Right atrium auricular region (tissue), 2 donors: Measurements from ENCODE around the gene WDR18. TPM values are rescaled to one million over a fixed set of nuclear protein-coding genes. Genes with fewer than 3 reads are reported as not detected.

ENCODE experiments used
- DNase-seq: peaks from one replicate; pipeline ENCODE4 v3.0.0-alpha.2; 2019; ENCODE audit warnings: low spot score
- H3K27ac ChIP-seq, 2 donors: fragments of 200-600 bp; sonication (generic); 1 replicate in 1 of 2; 2 replicates in 1 of 2; pipeline ENCODE4 v1.5.1; 2016 to 2019
- H3K27me3 ChIP-seq, 2 donors: fragments of 200-600 bp; sonication (generic); one replicate each; pipeline versions ENCODE4 v1.5.1 to v1.6.0; 2017 to 2019
- H3K36me3 ChIP-seq: fragments of 200-600 bp; sonication (generic); one replicate; pipeline ENCODE4 v1.5.1; 2016
- H3K4me1 ChIP-seq, 2 donors: fragments of 200-600 bp; sonication (generic); one replicate each; pipeline versions ENCODE4 v1.5.1 to v1.6.0; 2017 to 2019
- H3K4me3 ChIP-seq, 2 donors: fragments of 200-600 bp; sonication (generic); 1 replicate in 1 of 2; 2 replicates in 1 of 2; pipeline ENCODE4 v1.5.1; 2017 to 2019; ENCODE audit warnings: mild to moderate bottlenecking in 1 of 2, moderate library complexity in 1 of 2
- H3K9me3 ChIP-seq, 2 donors: fragments of 200-600 bp; sonication (generic); one replicate each; pipeline ENCODE4 v1.5.1; 2019
- total RNA-seq, 2 donors: library from RNA; depleted of rRNA; stranded (reverse); fragments of >200 nt; gene quantifications; one replicate each; pipeline ENCODE4 v1.1.0, GENCODE V29; 2016
- TF ChIP-seq, protein P1 (sequence below), 2 donors: fragments of 200-600 bp; sonication (generic); IDR thresholded peaks; one replicate each; pipeline ENCODE4 v1.5.1; 2019; ENCODE audit warnings: antibody characterized with exemption in 2 of 2

The WDR18 gene
- total RNA-seq, 2 donors from 2014 or later, result 13.3 to 24.9 TPM

GRCh38 chr19:988081-988480 is 3.9 kb downstream of the WDR18 start:
- Histone ChIP-seq H3K9me3 (no peaks in the 10 kb centered on the region), H3K36me3 (peaks cover 23% of the 10 kb centered on the region), H3K27ac (no peak overlapping the region), H3K27me3 (no peaks in the 10 kb centered on the region), H3K4me3 (no peak overlapping the region), H3K4me1 (peaks cover 0 to 17% of the 10 kb centered on the region in 2 donors)
- TF ChIP-seq, protein P1, sequence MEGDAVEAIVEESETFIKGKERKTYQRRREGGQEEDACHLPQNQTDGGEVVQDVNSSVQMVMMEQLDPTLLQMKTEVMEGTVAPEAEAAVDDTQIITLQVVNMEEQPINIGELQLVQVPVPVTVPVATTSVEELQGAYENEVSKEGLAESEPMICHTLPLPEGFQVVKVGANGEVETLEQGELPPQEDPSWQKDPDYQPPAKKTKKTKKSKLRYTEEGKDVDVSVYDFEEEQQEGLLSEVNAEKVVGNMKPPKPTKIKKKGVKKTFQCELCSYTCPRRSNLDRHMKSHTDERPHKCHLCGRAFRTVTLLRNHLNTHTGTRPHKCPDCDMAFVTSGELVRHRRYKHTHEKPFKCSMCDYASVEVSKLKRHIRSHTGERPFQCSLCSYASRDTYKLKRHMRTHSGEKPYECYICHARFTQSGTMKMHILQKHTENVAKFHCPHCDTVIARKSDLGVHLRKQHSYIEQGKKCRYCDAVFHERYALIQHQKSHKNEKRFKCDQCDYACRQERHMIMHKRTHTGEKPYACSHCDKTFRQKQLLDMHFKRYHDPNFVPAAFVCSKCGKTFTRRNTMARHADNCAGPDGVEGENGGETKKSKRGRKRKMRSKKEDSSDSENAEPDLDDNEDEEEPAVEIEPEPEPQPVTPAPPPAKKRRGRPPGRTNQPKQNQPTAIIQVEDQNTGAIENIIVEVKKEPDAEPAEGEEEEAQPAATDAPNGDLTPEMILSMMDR (IDR thresholded peaks at IDR 0.05), result no peak
- DNase-seq, result no peak

GRCh38 chr19:988510-988909 is 4.4 kb downstream of the WDR18 start:
- Histone ChIP-seq H3K9me3 (no peaks in the 10 kb centered on the region), H3K4me3 (no peak overlapping the region), H3K27ac (no peak overlapping the region), H3K36me3 (peaks cover 23% of the 10 kb centered on the region), H3K4me1 (peaks cover 0 to 13% of the 10 kb centered on the region in 2 donors), H3K27me3 (no peaks in the 10 kb centered on the region)
- DNase-seq, result no peak
- TF ChIP-seq, protein P1 (IDR thresholded peaks at IDR 0.05), result no peak

DNA sequence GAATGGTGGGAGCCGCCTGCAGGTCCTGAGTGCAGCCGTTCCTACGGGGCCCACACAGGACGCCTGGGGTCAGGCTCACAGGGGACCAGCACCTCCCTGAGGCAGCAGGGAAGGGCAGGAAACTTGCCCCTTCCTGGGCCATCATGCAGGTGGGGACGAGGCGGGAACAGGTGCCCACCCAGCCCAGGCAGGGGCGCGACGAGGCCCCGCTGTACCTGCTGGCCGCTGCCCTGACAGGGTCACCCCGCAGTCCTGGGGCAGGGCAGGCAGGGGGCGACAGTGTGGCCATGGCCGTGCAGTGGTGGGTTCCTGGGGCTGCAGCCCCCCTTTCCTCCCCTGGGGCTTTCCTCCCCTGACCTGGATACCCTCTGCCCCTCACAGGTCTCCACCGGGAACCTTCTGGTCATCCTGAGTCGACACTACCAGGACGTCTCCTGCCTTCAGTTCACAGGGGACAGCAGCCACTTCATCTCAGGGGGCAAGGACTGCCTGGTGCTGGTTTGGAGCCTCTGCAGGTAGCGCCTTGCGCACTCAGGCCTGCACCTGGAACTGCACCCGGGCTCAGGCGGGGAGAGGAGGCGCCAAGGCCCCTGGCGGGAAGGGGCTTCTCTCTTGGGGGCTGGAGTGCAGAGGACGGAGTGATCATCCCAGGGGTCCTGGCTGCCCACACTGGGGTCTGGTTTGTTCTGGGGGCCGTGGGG is 5.4 kb downstream of the WDR18 start:
- peaks cover 32% of the 10 kb centered on the region for H3K36me3 ChIP-seq
- DNase-seq, result no peak

DNA sequence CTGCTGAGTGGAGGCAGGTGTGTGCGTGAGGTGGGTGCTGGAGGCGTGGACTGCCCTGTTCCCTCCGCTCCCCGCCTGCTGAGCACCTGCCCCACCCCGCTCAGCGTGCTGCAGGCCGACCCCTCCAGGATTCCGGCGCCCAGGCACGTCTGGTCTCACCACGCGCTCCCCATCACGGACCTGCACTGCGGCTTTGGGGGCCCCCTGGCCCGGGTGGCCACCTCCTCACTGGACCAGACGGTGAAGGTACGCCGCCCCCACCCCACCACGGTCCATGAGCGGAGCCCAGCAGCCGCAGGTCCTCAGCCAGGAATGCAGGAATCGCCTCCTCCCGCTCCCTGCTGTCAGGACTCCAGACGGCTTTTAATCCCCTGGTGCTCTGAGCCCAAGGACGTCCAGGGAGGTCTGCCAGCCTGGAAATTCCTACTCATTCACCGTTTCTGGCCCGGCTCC is 6.0 kb downstream of the WDR18 start:
- Histone ChIP-seq H3K27ac (no peak overlapping the region), H3K4me1 (peaks cover 0 to 2% of the 10 kb centered on the region in 2 donors), H3K9me3 (no peaks in the 10 kb centered on the region), H3K4me3 (no peak overlapping the region), H3K27me3 (no peaks in the 10 kb centered on the region), H3K36me3 (peaks cover 34% of the 10 kb centered on the region)
- no peak for DNase-seq
- TF ChIP-seq, protein P1 (IDR thresholded peaks at IDR 0.05), result no peak

More for the DNA sequence above, 5.4 kb downstream of the WDR18 start:
- Histone ChIP-seq H3K4me1 (peaks cover 0 to 8% of the 10 kb centered on the region in 2 donors), H3K27ac (no peak overlapping the region), H3K27me3 (no peaks in the 10 kb centered on the region), H3K9me3 (no peaks in the 10 kb centered on the region), H3K4me3 (no peak overlapping the region)
- TF ChIP-seq, protein P1 (IDR thresholded peaks at IDR 0.05), result no peak

- Histone ChIP-seq H3K27ac (no peak overlapping the region), H3K36me3 (peaks cover 34% of the 10 kb centered on the region), H3K27me3 (no peaks in the 10 kb centered on the region), H3K9me3 (no peaks in the 10 kb centered on the region), H3K4me3 (no peak overlapping the region), H3K4me1 (peaks cover 0 to 1% of the 10 kb centered on the region in 2 donors)
- DNase-seq, result no peak
- TF ChIP-seq, protein P1 (IDR thresholded peaks at IDR 0.05), result no peak
Observed at GRCh38 chr19:990746-991145, 6.6 kb downstream of the WDR18 start.
